ENCODE data around the gene UAP1L1.

Gene UAP1L1

GRCh38 chr9:137038916-137039315 lies 38.4 kb upstream of the UAP1L1 start:
- Histone ChIP-seq H3K4me3 (ENCODE audit: low read depth in 1 of 2, low read length in 1 of 2) (no peak overlapping the region), H3K9me3 (no peaks in the 10 kb centered on the region), H3K4me1 (ENCODE audit: control insufficient read depth in 1 of 2, insufficient read depth in 1 of 2, low read depth in 1 of 2, low read length in 1 of 2) (peaks cover 19 to 20% of the 10 kb centered on the region in 2 experiments), H3K27me3 (peaks cover 36% of the 10 kb centered on the region), H3K27ac (no peak overlapping the region), H3K36me3 (peaks cover 45% of the 10 kb centered on the region)
- TF ChIP-seq, protein P1, sequence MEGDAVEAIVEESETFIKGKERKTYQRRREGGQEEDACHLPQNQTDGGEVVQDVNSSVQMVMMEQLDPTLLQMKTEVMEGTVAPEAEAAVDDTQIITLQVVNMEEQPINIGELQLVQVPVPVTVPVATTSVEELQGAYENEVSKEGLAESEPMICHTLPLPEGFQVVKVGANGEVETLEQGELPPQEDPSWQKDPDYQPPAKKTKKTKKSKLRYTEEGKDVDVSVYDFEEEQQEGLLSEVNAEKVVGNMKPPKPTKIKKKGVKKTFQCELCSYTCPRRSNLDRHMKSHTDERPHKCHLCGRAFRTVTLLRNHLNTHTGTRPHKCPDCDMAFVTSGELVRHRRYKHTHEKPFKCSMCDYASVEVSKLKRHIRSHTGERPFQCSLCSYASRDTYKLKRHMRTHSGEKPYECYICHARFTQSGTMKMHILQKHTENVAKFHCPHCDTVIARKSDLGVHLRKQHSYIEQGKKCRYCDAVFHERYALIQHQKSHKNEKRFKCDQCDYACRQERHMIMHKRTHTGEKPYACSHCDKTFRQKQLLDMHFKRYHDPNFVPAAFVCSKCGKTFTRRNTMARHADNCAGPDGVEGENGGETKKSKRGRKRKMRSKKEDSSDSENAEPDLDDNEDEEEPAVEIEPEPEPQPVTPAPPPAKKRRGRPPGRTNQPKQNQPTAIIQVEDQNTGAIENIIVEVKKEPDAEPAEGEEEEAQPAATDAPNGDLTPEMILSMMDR (IDR thresholded peaks at IDR 0.05): no peak

DNA sequence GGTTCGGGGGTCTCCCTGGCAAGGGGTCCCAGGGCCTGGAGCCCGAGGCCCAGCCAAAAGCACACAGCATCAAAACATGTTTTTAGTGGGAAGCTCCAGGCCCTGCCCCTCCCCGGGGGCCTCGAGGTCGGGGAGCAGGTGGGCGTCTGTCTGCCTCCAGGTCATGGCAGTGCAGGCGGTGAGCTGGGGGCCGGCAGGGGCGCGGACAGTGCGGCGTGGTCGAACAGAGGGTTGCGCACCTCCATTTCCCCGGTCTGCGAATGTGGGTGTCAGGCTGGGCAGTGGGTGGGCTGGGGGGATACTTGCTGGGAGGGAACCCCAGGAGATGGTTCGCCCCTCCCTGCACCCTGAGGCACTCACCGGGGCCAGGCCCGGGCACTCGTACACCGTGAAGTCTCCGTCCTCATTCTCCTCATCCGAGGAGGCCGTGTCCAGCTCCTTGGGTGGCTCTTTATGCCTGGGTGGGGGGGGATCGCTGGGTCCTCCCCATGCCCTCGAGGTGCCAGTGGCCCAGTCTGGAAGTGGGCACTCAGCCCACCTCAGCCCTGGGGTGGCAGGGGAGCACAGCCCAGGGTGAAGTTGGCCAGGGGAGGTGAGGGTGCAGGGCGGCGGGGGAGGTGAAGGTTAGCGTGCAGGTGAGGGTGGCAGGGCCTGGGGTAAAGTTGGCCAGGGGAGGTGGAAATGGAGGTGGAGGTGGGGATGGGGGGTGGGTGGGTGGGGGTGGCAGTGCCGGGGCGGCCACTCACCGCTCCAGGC lies 37.5 kb upstream of the UAP1L1 start:
- TF ChIP-seq, protein P1 (IDR thresholded peaks at IDR 0.05): no peak
- no peak overlapping the region for H3K27ac ChIP-seq
- H3K4me1 ChIP-seq (ENCODE audit: control insufficient read depth in 1 of 2, insufficient read depth in 1 of 2, low read depth in 1 of 2, low read length in 1 of 2): peaks cover 12% of the 10 kb centered on the region in 2 experiments
- no peaks in the 10 kb centered on the region for H3K9me3 ChIP-seq
- peaks cover 44% of the 10 kb centered on the region for H3K27me3 ChIP-seq
- H3K36me3 ChIP-seq: peaks cover 43% of the 10 kb centered on the region
- H3K4me3 ChIP-seq (ENCODE audit: low read depth in 1 of 2, low read length in 1 of 2): no peak overlapping the region

DNA sequence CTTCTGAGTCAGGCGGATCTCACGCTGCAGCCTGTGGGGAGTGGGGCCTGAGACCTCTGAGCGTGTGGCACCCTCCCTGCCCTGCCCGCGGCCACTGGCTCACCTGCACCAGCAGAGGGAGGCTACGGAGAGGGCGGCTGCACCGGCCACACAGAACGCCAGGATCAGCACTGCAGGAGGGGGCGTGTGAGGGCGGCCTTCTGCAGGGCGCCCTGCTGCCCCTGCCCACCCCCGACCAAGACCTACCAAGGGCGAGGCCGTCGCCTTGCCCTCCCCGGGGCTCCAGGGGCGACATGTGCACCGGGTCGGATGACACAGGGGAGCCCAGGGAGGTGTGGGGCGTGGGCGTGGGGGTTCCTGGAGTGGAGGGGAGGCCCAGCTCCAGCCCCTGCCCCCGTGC lies 36.7 kb upstream of the UAP1L1 start:
- Histone ChIP-seq H3K4me3 (ENCODE audit: low read depth in 1 of 2, low read length in 1 of 2) (no peak overlapping the region), H3K9me3 (no peaks in the 10 kb centered on the region), H3K36me3 (peaks cover 35% of the 10 kb centered on the region), H3K27ac (no peak overlapping the region), H3K27me3 (peaks cover 52% of the 10 kb centered on the region), H3K4me1 (ENCODE audit: control insufficient read depth in 1 of 2, insufficient read depth in 1 of 2, low read depth in 1 of 2, low read length in 1 of 2) (peaks cover 9 to 10% of the 10 kb centered on the region in 2 experiments)
- TF ChIP-seq, protein P1 (IDR thresholded peaks at IDR 0.05): no peak

DNA sequence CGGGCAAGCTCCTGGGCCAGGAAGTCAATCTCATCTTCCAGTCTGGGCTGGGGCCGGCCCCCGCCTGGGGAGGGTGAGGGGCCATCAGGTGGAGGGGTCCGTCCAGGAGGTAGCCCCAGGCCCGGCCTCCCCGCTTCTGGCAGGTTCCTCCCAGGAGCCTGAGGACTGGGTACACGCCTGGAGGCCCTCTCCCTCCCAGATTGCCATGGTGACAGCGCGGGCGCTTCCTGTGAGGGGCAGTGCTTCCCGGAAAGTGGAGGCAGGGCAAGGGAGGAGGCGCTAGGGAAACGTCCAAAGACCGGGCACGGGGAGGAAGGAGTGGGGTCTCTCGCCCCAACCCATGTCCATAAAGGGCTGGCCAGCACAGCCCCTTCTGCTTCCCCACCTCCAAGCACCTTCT lies 36.2 kb upstream of the UAP1L1 start:
- peaks cover 7 to 9% of the 10 kb centered on the region in 2 experiments for H3K4me1 ChIP-seq (ENCODE audit: control insufficient read depth in 1 of 2, insufficient read depth in 1 of 2, low read depth in 1 of 2, low read length in 1 of 2)
- H3K4me3 ChIP-seq (ENCODE audit: low read depth in 1 of 2, low read length in 1 of 2): no peak overlapping the region
- H3K9me3 ChIP-seq: no peaks in the 10 kb centered on the region
- TF ChIP-seq, protein P1 (IDR thresholded peaks at IDR 0.05): no peak
- peaks cover 29% of the 10 kb centered on the region for H3K36me3 ChIP-seq
- H3K27me3 ChIP-seq: peaks cover 58% of the 10 kb centered on the region
- H3K27ac ChIP-seq: no peak overlapping the region

GRCh38 chr9:137042751-137043727 lies 34.3 kb upstream of the UAP1L1 start:
- no peak overlapping the region for H3K27ac ChIP-seq
- H3K9me3 ChIP-seq: no peaks in the 10 kb centered on the region
- no peak overlapping the region for H3K4me3 ChIP-seq (ENCODE audit: low read depth in 1 of 2, low read length in 1 of 2)
- peaks cover 11 to 13% of the 10 kb centered on the region in 2 experiments for H3K4me1 ChIP-seq (ENCODE audit: control insufficient read depth in 1 of 2, insufficient read depth in 1 of 2, low read depth in 1 of 2, low read length in 1 of 2)
- H3K27me3 ChIP-seq: peaks cover 77% of the 10 kb centered on the region
- H3K36me3 ChIP-seq: peaks cover 12% of the 10 kb centered on the region
- TF ChIP-seq, protein P1 (IDR thresholded peaks at IDR 0.05): no peak

Data from neutrophil (primary cell).